ENCODE results near the gene RALGDS. TPM values are rescaled to one million over a fixed set of nuclear protein-coding genes. Genes with fewer than 3 reads are reported as not detected.
A peak's percentile ranks its signal among the peaks of the same experiment; 100 is the strongest.

RALGDS gene
- polyA plus RNA-seq, 1 donor: 34.6 TPM

DNA sequence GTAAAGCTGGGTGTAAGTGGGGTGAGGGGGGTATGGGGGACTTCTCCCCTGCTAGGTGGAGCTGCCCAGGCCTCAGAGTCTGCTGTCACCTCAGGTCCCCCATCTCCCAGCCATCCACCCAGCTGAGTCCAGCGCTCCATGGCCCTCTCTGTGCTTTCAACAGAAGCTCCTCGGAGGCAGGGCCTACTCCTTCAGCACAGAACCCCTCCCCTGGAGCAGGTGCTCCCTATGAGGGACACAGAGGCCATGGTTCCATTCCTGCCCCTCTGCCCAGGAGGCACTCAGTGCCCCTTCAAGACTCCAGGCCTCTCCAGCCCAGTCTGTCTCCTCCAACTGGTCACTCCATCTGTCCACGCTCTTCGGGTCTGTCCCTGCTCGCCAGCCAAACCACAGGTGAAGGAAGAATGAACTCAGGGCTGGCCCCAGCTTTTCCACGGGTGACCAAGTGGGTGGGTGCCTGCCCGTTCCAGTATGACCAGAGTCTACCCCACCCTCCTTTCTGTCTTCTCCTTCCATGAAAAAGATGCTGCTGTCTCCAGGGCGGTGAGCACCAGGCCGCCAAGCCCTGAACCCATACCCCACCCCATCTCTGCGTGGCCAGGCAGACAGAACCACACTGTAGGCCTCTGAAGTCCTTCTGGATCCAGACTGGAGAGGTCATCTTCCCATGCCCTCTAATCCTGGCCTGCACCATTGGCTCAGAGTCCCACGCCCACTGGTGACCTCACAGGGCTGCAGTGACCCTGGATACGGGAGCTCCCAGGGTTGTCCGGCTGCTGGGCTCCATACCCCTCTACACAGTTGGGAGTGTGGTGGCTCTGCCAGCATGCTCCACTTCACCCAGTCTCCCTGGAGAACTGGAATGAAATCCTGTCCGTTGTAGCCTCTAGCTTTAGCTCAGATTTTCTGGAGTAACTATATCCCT is 30.8 kb upstream of the RALGDS start:
- DNase-seq: no peak

- DNase-seq: no peak
Measured at GRCh38 chr9:133151041-133151440, 30.0 kb upstream of the RALGDS start.

- DNase-seq: peak; percentile 71
Measured at GRCh38 chr9:133149130-133150015, 28.3 kb upstream of the RALGDS start.

DNA sequence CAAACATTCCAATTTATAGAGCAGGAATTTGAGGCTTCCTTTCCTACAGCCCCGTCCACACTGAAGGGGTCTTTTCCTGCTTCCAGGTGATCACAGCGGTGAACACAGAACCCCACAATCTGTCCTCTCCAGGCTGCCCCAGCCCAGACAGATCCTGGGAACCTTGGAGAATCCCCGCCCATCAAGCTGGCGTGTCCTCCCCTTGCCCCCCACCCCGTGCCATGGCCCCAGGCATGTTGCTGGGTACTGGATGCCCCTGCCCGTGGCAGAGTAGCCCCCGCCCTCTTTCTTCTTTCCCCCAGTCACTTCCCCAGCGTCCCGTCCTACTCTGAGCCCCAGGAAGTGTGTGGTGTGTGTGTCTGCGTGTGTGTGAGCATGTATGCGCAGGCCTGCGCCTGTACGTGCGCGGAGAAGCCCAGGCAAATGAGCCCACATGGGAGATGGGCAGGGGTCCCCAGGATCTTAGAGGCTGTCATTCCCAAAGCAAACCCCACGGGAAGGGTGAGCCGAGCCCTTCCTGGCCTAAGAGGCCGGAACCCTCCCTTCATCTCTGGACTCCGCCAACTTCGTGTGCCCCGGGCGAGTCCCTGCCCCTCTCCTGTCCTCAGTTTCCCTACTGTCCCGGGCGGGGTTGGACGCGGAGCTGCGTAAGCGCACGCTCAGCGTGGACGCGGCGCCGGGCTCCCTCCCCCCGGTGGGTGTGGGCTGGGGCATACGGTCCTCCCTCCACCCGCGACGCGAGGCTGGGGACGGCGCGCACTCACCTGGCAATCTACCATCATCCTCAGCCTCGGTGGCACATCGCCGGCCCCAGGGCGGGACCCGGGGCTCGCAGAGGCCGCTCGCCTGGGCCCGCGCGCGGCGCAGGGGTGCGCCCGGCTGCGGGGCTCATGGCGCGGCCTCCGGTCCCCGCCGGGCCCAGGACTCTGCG is 27.4 kb upstream of the RALGDS start:
- no peak for DNase-seq

- peak; percentile 62 for DNase-seq
Measured at GRCh38 chr9:133147412-133148198, 26.6 kb upstream of the RALGDS start.

- no peak for DNase-seq
Measured at GRCh38 chr9:133146746-133147411, 25.8 kb upstream of the RALGDS start.

DNA sequence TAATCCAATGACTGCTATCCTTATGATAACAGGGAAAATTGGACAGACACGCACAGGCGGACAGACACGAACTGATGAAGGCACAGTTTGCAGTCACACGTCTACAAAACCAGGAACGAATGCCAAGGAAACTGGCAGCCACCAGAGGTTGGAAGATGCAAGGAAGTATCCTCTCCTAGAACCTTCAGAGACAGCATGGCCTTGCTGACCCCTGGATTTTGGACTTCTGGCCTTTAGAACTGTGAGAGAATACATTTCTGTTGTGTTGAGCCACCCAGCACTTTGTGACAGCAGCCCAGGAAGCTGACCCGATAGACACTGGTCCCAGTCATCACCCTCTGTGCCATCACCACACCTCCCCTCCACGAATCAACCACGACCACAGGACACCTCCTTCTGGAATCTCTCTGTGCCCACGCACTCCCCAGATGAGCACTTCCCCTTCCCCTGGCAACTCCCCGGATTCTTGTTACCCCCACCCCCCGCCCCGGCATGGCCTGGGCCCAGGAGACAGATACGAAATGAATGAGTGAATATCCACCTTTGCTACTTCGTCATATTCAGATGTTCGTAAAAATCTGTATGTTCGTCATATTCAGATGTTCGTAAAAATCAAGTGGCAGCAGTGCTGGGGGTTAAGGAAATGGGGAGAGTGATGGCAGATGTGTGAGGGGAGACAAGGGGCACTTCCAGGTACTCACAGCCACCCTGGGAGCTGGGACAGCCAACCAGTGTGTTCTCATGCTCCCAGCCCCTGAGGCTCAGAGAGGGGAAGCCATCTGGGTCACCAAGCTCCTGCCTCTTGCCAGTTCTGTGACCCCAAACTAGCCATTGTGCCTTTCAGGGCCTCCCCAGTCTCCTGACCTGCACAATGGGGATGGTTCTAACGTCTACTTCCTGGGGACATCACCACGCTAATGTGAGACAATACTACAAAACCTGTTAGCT is 24.1 kb upstream of the RALGDS start:
- no peak for DNase-seq

DNA sequence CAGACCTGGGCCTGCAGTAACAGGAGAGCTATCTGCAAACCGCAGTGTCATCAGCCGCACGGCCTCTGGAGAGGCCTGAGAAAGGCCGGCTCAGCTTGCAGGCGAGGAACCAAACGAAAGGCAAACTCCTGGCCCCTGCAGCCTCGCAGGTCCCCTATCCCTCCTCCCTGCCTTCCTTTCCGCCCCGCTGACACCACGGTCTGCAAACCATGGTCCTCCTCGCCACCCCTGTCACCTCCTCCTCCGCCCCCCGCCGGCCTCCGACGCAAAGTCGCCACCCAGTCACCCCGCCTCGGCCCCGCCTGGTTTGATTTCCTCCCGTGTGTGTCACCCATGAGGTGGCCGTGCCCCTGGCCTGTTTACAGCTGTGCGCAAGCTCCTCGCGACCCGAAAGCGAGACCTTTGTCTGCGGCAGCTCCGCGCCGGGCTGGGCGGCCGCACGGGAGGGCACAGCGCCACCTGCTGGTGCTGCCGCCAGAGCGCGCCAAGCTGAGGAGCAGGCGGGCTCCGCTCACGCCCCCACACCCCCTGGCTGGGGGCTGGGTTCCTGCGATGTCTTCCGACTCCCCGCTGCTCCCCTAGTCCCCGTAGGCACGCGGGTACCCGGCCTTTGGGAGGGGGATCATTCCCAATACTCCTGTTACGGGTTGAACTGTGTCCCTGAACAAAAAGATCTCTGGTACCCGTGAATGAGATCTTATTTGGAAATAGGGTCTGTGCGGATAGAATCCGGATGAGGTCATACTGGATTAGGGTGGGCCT is 23.3 kb upstream of the RALGDS start:
- no peak for DNase-seq

- DNase-seq: no peak
Measured at GRCh38 chr9:133143639-133144141, 22.6 kb upstream of the RALGDS start.

DNA sequence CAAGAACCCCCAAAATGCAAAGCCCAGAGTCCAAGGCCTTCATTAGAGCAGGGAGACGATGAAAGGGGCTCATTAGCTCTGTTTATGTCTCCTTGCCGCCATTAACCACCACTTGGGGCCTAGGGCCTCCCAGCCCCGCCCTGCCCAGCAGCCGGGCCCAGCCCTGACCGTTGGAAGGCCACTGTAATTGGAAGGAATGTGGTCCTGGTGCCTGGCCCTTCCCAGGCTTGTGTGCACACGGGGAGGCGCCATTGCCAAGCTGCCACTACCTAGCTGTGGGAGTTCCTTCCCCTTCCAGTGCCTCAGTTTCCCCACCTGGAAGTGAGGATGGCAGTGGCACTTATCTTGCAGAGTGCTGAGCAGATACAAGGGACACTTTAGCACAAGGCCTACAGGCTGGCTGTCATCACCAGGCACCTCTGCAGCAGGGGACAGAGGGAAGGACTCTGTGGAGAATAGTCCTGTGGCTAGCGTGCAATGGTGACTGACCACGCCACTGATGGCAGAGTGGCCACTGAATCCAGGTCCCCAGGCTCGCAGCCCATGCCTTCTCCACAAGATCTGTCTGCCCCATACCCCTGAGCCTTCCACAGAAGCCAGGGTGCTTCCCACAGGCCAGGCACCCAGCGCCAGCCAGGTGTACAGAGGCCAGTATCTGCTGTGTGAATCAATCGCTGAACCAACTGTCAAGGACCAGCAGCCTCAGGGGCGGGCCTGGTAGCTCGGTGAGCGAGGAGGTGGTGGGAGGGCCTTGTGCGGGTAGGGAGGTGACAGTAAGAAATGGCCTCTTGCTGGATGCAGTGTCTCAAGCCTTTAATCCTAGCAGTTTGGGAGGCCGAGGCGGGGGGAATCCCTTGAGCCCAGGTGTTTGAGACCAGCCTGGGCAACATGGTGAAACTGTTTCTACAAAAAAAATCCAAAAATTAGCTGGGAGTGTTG is 21.9 kb upstream of the RALGDS start:
- DNase-seq: no peak

DNA sequence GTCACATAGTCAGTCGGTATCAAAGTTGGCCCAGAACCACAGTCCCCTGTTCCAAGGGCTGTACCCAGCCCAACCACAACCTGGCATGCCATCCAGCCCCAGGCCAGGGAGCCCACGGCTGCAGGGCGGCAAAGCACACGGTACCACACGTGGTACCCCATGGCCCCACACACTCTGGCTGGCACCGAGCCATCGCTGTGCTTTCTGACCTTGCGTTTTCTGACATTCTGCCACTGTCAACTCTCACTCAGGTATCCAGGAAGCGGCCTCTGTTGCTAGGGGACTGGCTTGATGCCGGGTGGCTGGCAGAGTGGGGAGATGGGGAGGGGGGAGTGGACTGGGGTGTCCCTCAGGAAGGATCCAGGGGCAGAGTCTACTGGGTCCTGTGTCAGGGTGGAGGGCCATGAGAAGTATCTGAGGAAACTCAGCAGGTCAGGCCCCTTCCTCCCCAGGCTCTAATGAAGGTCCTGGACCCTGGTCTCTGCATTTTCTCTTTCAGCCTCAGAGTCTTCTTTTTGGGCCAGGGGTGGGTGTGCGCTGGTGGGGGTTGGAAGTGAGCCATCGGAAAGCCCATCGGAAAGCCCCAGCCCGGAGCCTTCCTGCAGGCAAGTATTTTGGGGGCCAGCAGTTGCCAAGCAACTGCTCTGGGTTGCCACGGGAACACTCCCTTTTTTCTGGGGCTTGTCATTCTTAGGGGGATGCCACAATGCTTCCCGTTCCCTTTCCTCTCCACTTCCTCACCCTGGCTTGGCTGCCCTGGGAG is 21.0 kb upstream of the RALGDS start:
- no peak for DNase-seq

GRCh38 chr9:133140606-133141005 is 19.6 kb upstream of the RALGDS start:
- no peak for DNase-seq

GRCh38 chr9:133140174-133140505 is 19.1 kb upstream of the RALGDS start:
- no peak for DNase-seq

GRCh38 chr9:133139246-133140173 is 18.5 kb upstream of the RALGDS start:
- DNase-seq: no peak
